Measurements from ENCODE around the gene CAMKK2.
"Not testable (repeated sequence)": the region's sequence is repeated elsewhere in the genome, so short reads cannot be mapped to it uniquely, and the experiment has no call there.

The CAMKK2 gene

GRCh38 chr12:121230538-121230907 is 66.0 kb downstream of the CAMKK2 start:
- Histone ChIP-seq H3K79me1 (ENCODE audit: low read length) (no peaks in the 10 kb centered on the region), H3K56ac (ENCODE audit: low read length) (no peak overlapping the region), H2BK5ac (ENCODE audit: low read length) (no peak overlapping the region), H3K9ac (ENCODE audit: low read length) (no peak overlapping the region), H3K4me1 (ENCODE audit: control insufficient read depth, low read depth, low read length) (no peaks in the 10 kb centered on the region), H3K4ac (ENCODE audit: low read depth, low read length) (no peak overlapping the region), H2BK120ac (ENCODE audit: low read depth, low read length) (no peak overlapping the region), H2AK5ac (ENCODE audit: low read length) (no peak overlapping the region), H3K27me3 (ENCODE audit: insufficient read depth, low read length, poor library complexity) (no peaks in the 10 kb centered on the region), H3K4me3 (ENCODE audit: low read length) (no peak overlapping the region), H3K79me2 (ENCODE audit: control insufficient read depth, insufficient read depth, low read length) (no peaks in the 10 kb centered on the region), H4K5ac (ENCODE audit: low read length) (no peak overlapping the region), H2BK15ac (replicated peaks; ENCODE audit: low read depth) (no peak overlapping the region), H3K27ac (ENCODE audit: low read depth, low read length) (no peak overlapping the region), H3K18ac (ENCODE audit: low read length) (no peak overlapping the region), H3K36me3 (ENCODE audit: control insufficient read depth, insufficient read depth, low read length) (no peaks in the 10 kb centered on the region), H3K23ac (ENCODE audit: low read length) (no peak overlapping the region), H3K4me2 (ENCODE audit: low read length) (no peak overlapping the region), H4K8ac (ENCODE audit: low read depth, low read length) (no peak overlapping the region)
- no CpG with 5 or more reads among the region's 12 CpGs for WGBS (ENCODE audit: extremely low coverage, insufficient coverage, low lambda C conversion rate)
- DNase-seq: no peak

DNA sequence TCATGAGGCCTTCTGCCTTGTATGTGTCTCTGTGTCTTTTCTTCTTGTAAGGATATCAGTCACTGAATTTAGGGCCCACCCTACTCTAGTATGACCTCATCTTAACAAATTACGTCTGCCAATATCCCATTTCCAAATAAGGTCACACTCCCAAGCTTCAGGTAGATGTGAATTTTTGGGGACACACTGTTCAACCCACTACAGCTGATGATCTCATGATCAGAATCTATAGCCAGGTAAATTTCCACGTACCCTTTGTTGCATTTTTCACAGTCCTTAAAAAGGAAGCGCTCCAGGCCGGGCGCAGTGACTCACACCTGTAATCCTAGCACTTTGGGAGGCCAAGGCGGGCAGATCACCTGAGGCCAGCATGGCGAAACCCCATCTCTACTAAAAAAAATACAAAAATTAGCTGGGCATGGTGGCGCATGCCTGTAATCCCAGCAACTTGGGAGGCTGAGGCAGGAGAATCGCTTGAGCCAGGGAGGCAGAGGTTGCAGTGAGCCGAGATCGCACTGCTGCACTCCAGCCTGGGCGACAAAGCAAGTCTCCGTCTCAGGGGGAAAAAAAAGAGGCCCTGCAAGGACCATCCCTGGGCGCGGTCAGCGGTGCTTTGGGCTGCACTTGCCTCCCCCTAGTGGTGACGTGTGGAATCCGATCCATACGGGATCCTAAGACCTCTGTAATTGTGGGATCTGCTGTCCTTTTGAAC is 66.5 kb downstream of the CAMKK2 start:
- H2BK15ac ChIP-seq (replicated peaks; ENCODE audit: low read depth); H3K4ac ChIP-seq (ENCODE audit: low read depth, low read length); H3K4me3 ChIP-seq (ENCODE audit: low read length); H3K79me1 ChIP-seq (ENCODE audit: low read length); H3K9ac ChIP-seq (ENCODE audit: low read length); H3K79me2 ChIP-seq (ENCODE audit: control insufficient read depth, insufficient read depth, low read length); H3K4me1 ChIP-seq (ENCODE audit: control insufficient read depth, low read depth, low read length); H3K4me2 ChIP-seq (ENCODE audit: low read length); H4K5ac ChIP-seq (ENCODE audit: low read length); H3K56ac ChIP-seq (ENCODE audit: low read length); H2BK5ac ChIP-seq (ENCODE audit: low read length); H3K36me3 ChIP-seq (ENCODE audit: control insufficient read depth, insufficient read depth, low read length); H4K8ac ChIP-seq (ENCODE audit: low read depth, low read length); H3K23ac ChIP-seq (ENCODE audit: low read length); H3K27ac ChIP-seq (ENCODE audit: low read depth, low read length); H2AK5ac ChIP-seq (ENCODE audit: low read length); H2BK120ac ChIP-seq (ENCODE audit: low read depth, low read length); H3K27me3 ChIP-seq (ENCODE audit: insufficient read depth, low read length, poor library complexity); H3K18ac ChIP-seq (ENCODE audit: low read length): not testable (repeated sequence)
- no CpG with 5 or more reads among the region's 19 CpGs for WGBS (ENCODE audit: extremely low coverage, insufficient coverage, low lambda C conversion rate)
- peak; percentile 92 for DNase-seq

GRCh38 chr12:121228919-121229665 is 67.4 kb downstream of the CAMKK2 start:
- H3K4me3 ChIP-seq (ENCODE audit: low read length): no peak overlapping the region
- no peaks in the 10 kb centered on the region for H3K27me3 ChIP-seq (ENCODE audit: insufficient read depth, low read length, poor library complexity)
- H3K23ac ChIP-seq (ENCODE audit: low read length): no peak overlapping the region
- no peaks in the 10 kb centered on the region for H3K36me3 ChIP-seq (ENCODE audit: control insufficient read depth, insufficient read depth, low read length)
- no peak overlapping the region for H2AK5ac ChIP-seq (ENCODE audit: low read length)
- H2BK15ac ChIP-seq (replicated peaks; ENCODE audit: low read depth): no peak overlapping the region
- H3K79me1 ChIP-seq (ENCODE audit: low read length): no peaks in the 10 kb centered on the region
- no peak overlapping the region for H3K56ac ChIP-seq (ENCODE audit: low read length)
- no peak overlapping the region for H3K9ac ChIP-seq (ENCODE audit: low read length)
- H3K4ac ChIP-seq (ENCODE audit: low read depth, low read length): no peak overlapping the region
- H4K5ac ChIP-seq (ENCODE audit: low read length): no peak overlapping the region
- no peak overlapping the region for H3K4me2 ChIP-seq (ENCODE audit: low read length)
- WGBS (ENCODE audit: extremely low coverage, insufficient coverage, low lambda C conversion rate): no CpG with 5 or more reads among the region's 24 CpGs
- no peaks in the 10 kb centered on the region for H3K4me1 ChIP-seq (ENCODE audit: control insufficient read depth, low read depth, low read length)
- no peak overlapping the region for H2BK120ac ChIP-seq (ENCODE audit: low read depth, low read length)
- H3K18ac ChIP-seq (ENCODE audit: low read length): no peak overlapping the region
- H4K8ac ChIP-seq (ENCODE audit: low read depth, low read length): no peak overlapping the region
- no peak overlapping the region for H2BK5ac ChIP-seq (ENCODE audit: low read length)
- no peak for DNase-seq
- H3K27ac ChIP-seq (ENCODE audit: low read depth, low read length): no peak overlapping the region
- no peaks in the 10 kb centered on the region for H3K79me2 ChIP-seq (ENCODE audit: control insufficient read depth, insufficient read depth, low read length)

DNA sequence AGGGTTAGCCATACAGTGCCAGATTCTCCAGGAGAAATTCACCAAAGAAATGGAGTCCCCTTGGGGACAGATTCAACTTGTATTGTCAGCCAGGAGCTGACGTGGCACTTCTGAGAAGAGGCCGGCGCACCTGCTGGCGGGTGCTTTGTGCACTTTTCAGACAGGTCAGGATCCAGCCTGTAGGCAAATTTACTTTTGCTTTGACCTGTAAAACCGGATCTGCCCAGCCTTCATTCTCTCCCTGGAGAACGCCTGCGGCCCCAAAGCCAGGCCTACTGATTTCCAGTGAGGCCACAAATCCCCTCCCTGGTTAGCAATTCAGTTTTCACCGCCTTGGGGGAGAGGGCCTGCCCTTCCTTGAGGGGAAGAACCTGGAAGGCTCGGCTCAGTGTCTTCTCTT is 69.2 kb downstream of the CAMKK2 start:
- H3K23ac ChIP-seq (ENCODE audit: low read length): no peak overlapping the region
- H3K9ac ChIP-seq (ENCODE audit: low read length): no peak overlapping the region
- no peaks in the 10 kb centered on the region for H3K79me2 ChIP-seq (ENCODE audit: control insufficient read depth, insufficient read depth, low read length)
- no peak overlapping the region for H3K4me2 ChIP-seq (ENCODE audit: low read length)
- no peaks in the 10 kb centered on the region for H3K36me3 ChIP-seq (ENCODE audit: control insufficient read depth, insufficient read depth, low read length)
- H3K56ac ChIP-seq (ENCODE audit: low read length): no peak overlapping the region
- no peak overlapping the region for H4K8ac ChIP-seq (ENCODE audit: low read depth, low read length)
- no peak overlapping the region for H2BK5ac ChIP-seq (ENCODE audit: low read length)
- no peak for DNase-seq
- H3K4me3 ChIP-seq (ENCODE audit: low read length): no peak overlapping the region
- no peak overlapping the region for H2BK120ac ChIP-seq (ENCODE audit: low read depth, low read length)
- no CpG with 5 or more reads among the region's 9 CpGs for WGBS (ENCODE audit: extremely low coverage, insufficient coverage, low lambda C conversion rate)
- no peak overlapping the region for H2BK15ac ChIP-seq (replicated peaks; ENCODE audit: low read depth)
- H3K27me3 ChIP-seq (ENCODE audit: insufficient read depth, low read length, poor library complexity): no peaks in the 10 kb centered on the region
- H3K4me1 ChIP-seq (ENCODE audit: control insufficient read depth, low read depth, low read length): no peaks in the 10 kb centered on the region
- no peaks in the 10 kb centered on the region for H3K79me1 ChIP-seq (ENCODE audit: low read length)
- H4K5ac ChIP-seq (ENCODE audit: low read length): no peak overlapping the region
- no peak overlapping the region for H2AK5ac ChIP-seq (ENCODE audit: low read length)
- no peak overlapping the region for H3K4ac ChIP-seq (ENCODE audit: low read depth, low read length)
- no peak overlapping the region for H3K27ac ChIP-seq (ENCODE audit: low read depth, low read length)
- H3K18ac ChIP-seq (ENCODE audit: low read length): no peak overlapping the region

- not testable (repeated sequence) for H3K4ac ChIP-seq (ENCODE audit: low read depth, low read length); H3K79me2 ChIP-seq (ENCODE audit: control insufficient read depth, insufficient read depth, low read length); H3K4me2 ChIP-seq (ENCODE audit: low read length); H3K56ac ChIP-seq (ENCODE audit: low read length); H4K5ac ChIP-seq (ENCODE audit: low read length); H2AK5ac ChIP-seq (ENCODE audit: low read length); H3K23ac ChIP-seq (ENCODE audit: low read length); H3K27ac ChIP-seq (ENCODE audit: low read depth, low read length); H3K18ac ChIP-seq (ENCODE audit: low read length); H3K9ac ChIP-seq (ENCODE audit: low read length); H3K79me1 ChIP-seq (ENCODE audit: low read length); H2BK15ac ChIP-seq (replicated peaks; ENCODE audit: low read depth); H3K27me3 ChIP-seq (ENCODE audit: insufficient read depth, low read length, poor library complexity); H2BK5ac ChIP-seq (ENCODE audit: low read length); H3K4me3 ChIP-seq (ENCODE audit: low read length); H4K8ac ChIP-seq (ENCODE audit: low read depth, low read length); H3K36me3 ChIP-seq (ENCODE audit: control insufficient read depth, insufficient read depth, low read length); H3K4me1 ChIP-seq (ENCODE audit: control insufficient read depth, low read depth, low read length); DNase-seq; H2BK120ac ChIP-seq (ENCODE audit: low read depth, low read length)
- whole genome bisulfite sequencing (ENCODE audit: extremely low coverage, insufficient coverage, low lambda C conversion rate): no CpG with 5 or more reads among the region's 8 CpGs
Observed at GRCh38 chr12:121226871-121227270, 69.6 kb downstream of the CAMKK2 start.
